Limb (tissue), 2 donors: Measurements from ENCODE around the gene COL4A5.
"Not testable (repeated sequence)": the region's sequence is repeated elsewhere in the genome, so short reads cannot be mapped to it uniquely, and the experiment has no call there.

Experiments used
- DNase-seq, 2 donors: peaks; one replicate each; pipeline ENCODE4 v3.0.0-alpha.2; 2016; ENCODE audit errors: extremely low spot score in 2 of 2

Gene COL4A5

DNA sequence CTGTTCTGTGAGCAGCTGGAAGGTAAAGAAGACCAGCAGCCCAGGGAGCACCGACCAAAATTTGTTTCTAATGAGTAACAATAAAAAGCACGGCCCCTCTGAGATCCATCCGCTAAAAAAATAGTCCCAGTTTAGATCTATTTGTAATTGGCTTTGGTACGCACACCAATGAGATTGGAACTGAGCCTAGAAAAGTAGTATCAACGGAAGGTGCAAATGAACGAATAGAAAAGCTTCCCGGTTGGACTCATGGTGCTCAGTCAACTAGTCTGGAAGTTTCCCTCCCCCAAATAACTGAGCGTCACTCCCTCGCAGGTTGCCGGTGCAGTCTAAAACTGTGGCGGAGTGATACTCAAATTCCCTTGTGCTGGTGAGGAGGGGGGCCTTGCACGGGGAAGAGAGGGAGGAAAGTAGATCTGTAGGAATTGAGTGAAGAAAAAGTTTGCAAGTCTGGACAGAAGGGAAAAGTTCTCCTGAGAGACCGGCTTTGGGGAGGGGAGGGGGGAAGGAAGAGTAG lies at the start of gene COL4A5:
TSS of gene COL4A5 (plus strand) at position 413 of the 517 bp plus-strand sequence. CDS start 288 bp downstream, outside the sequence.
- peak; percentile 65 to 76 for DNase-seq

DNA sequence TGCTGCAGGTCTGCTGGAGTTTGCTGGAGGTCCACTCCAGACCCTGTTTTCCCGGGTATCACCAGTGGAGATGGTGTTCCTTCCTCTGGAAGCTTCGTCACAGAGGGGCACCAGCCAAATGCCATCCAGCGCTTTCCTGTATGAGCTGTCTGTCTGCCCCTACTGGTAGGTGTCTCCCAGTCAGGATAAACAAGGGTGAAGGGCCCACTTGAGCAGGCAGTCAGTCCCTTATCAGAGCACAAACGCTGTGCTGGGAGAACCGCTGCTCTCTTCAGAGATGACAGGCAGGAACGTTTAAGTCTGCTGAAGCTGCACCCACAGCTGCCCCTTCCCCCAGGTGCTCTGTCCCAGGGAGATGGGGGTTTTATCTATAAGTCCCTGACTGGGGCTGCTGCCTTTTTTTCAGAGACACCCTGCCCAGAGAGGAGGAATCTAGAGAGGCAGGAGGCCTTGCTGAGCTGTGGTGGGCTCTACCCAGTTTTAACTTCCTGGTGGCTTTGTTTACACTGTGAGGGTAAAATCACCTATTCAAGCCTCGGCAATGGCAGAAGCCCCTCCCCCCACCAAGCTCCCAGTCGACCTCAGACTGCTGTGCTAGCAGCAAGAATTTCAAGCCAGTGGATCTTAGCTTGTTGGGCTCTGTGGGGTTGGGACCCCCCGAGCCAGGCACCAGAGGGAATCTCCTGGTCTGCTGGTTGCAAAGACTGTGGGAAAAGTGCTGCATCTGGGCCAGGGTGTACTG lies 48.5 kb upstream of the COL4A5 start:
- not testable (repeated sequence) for DNase-seq

- DNase-seq: no peak
Measured at GRCh38 chrX:108396188-108396891, 43.3 kb upstream of the COL4A5 start.

DNA sequence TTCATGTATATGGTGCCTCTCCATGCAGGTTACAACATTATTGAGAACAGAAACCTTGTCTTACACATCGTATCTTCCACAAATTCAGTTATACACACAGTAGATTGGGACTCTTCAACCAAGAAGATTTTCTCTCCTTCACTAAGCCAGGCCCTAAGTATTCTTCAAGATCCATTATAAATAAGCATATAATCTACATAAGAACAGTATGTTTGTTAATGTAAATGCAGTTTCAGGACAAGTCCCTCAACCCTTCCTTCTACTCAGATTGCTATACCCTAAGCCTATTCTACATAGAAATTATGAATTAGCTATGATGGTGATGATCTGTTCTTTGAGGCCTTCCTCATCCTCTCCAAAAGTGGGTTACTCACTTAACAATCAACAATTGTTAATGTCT lies 42.7 kb upstream of the COL4A5 start:
- no peak for DNase-seq

DNA sequence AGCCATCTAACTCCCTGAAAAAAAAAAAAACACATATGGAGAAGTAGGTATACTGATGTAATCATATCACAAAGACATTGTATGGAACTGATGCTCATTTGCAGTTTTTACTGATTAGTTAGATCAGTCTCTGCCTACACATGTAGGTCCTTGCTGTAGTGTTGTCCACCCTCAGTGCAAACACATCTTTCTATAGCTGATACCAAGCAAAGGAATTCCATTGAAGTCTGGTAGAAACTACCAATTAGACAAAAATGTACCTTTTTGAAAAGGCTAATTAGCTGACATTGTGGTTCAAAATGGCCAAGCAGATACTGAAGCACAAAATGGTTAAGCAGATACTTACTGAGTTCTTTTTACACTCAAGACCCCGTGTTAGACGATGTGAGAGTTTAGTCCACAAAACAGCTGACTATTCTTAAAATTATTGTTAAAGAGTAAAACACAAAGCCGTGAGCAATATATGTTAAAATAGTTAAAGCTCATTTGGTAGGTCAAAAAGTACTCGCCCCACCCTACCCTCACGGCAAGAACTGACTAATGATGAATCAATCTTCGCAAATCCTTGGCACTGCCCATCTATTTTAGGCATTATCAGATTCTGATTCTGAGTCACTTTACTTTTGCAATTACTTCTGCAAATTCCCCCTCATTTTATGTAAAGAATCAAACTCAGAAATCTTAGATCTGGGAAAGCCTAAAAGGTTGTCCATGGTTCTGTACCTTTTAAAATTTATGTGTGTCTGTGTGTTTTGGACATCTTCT lies 41.8 kb upstream of the COL4A5 start:
- DNase-seq: no peak

DNA sequence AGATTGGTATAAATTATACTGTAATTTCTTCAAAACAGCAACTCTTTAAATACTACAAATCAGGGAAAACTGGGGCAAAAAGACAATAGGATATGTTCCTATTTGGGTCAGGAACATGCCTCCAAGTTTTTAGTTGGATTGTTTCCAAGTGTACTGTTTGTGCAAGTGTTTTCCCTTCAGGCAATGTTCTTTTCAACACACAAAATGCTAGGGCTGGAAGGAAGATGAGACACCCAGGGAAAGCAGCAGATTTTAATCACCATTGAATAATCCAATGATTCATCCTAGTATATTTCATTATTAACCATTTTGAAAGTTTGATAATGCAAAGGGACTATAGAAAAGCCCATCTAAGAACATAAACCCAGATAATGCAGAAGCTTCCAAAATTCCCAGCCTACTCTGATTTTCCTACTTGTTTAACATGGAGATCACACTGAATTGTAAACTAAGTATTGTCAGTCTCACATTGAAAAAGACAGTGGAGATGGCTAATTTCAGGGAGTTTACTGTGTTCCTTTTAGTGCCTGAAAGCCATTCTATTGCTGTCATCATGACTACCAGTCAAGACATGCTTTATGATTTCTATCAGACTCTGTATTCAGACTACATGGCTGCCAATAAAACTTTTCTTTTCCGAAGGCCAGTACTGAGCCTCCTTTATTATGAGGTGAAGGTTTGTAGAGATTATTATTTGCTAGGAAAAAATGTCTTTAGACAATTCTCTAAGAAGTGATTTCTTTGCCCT lies 40.0 kb upstream of the COL4A5 start:
- DNase-seq: no peak

DNA sequence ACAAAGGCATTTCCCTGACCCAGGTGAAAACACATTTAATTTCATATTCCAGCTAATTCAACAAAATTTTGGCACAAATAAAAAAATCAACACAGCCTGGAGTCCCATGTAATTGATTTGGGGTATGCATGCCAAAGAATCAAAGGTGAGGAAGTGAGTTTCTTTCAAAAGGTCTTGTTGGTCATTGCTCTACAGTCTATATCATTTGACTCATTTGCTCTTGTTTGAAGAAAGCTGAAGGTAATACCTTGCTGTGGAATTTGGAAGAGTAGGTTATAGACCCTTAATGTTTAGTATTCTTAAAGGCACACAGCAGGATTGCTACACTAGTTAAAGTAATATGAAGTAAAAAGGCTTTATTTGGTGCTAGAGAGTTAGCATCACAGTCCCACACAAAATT lies 26.9 kb upstream of the COL4A5 start:
- no peak for DNase-seq

GRCh38 chrX:108415146-108415545 lies 24.5 kb upstream of the COL4A5 start:
- DNase-seq: no peak

DNA sequence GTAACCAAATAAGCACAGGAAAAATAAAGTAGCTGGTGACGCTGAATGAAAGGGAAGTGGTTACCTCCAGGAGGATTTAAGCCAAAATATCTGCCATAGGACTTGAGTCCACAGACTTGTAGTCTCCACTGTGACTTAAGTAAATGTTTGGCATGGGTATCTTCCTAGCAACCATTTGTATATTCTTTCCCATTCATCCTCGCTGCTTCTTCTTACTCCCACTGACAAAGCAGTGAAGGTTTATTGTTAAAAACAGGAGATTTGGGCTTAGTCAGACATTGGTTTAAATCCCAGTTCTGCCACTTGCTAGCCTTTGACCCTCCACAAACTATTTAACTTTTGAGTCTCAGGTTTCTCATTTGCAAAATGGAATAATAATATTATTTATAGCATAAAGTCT lies 23.7 kb upstream of the COL4A5 start:
- no peak for DNase-seq

- no peak for DNase-seq
Measured at GRCh38 chrX:108417257-108417656, 22.4 kb upstream of the COL4A5 start.

DNA sequence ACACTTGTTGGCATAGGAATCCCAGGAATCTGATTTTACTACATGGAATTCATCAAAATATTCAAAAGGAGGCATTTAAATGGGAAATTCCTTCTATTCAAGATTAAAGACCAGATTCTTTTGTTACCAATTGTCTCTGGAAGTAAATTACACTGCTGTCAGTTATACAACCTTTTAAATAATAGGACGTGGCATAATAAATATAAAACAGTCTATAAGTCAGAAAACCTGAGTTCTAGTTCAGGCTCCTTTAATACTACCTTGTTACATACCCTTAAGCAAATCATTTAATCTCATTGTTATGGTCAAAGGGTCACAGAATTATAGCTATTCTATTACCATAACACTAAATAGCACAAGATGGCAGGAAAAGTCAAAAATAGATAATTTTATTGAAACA lies 20.2 kb upstream of the COL4A5 start:
- no peak for DNase-seq

- no peak for DNase-seq
Measured at GRCh38 chrX:108420481-108420880, 19.2 kb upstream of the COL4A5 start.

DNA sequence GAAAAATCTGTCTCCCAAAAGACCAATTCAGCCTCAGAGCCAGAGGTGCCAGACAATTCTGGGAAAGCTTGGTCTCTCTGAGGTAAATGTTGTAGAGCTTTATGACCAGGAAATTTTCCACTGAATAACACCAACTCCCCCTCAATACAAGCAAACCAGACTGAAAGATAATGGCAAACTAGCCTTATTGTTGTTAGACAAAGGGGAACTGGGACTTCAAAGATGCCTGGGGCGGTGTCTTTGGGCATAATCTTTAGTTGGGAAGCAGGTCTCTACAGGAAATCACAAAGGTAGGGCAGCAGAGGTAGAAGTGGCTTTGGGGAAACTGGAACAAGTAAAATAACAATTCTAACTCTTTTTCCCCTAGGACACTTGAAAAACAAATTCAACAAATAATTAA lies 13.4 kb upstream of the COL4A5 start:
- DNase-seq: no peak

DNA sequence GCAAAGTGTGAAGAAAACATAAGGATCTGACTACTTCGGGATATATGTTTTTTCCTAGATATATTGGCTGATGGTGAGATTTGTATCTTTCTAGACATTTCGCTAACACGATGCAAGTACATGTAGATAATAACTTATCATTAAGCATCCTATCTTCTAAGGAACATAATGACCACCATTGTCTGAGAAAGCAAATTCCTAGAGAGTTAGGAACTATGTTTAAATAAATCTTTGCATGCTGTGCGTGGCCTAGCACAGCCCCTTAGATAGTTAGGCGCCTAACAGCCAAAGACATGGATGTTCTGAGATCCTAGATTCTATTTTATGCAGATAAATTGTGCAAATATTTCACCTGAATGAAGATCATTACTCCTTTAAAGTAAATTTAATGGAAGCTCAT lies 4.4 kb upstream of the COL4A5 start:
- DNase-seq: no peak

GRCh38 chrX:108437349-108438109 lies 2.1 kb upstream of the COL4A5 start:
- DNase-seq: no peak

DNA sequence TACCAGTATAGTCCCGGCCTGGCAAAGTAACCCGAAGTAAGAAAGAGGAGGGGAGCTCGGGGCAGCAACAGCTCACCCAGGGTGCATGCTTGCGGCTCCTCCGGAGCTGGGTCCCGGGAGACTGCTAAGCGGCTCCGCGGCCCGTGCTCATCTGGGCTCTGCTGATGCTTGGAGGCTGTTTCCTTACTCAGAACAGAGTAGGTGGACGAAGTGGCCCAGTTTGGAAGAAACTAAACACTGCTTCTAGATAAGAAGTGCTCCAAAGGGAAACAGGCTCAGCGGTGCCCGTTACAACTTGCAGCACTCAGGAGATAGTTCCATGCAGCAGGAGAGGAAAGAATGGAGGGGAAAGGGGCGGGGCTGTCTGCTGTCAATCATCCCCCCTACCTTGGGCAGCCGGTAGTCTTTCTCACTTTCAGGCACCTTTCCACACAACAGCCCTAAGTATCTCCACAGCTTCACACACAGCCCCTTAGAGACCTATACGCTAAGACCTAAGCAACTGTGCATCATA lies 1.5 kb upstream of the COL4A5 start, which contains the start of gene COL4A6:
TSS of gene COL4A6 (minus strand) at position 313 of the 514 bp plus-strand sequence. CDS start at position 87, 226 bp downstream.
- DNase-seq: peak in 1 of 2 donors; percentile 34

GRCh38 chrX:108439961-108440696 lies 491 bp downstream of the COL4A5 start:
- DNase-seq: peak in 1 of 2 donors; percentile 45

GRCh38 chrX:108442901-108443464 lies 3.3 kb downstream of the COL4A5 start:
- DNase-seq: no peak

DNA sequence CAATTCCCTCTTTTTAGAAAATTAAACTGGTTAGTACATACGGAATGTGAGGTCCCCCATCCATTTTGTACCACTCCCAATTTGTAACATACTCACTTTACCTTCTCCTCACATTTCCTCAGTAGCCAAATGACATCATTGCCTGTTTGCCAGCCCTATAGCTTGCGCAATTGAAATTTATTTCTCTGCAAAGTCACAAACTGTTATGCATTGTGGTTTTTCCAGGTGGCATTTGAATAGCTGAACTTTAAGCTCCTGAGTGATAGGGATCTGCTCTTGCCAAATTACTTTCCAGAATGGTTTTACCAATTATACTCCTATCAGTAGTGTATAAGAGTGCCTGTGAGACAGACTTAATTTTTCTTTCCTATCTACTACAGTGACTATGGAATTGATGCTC lies 7.7 kb downstream of the COL4A5 start:
- no peak for DNase-seq
